GM23338 (cell line): ENCODE measurements around the gene MEGF11. TPM values are rescaled to one million over a fixed set of nuclear protein-coding genes. Genes with fewer than 3 reads are reported as not detected.

Experiments
- ATAC-seq: fragments of 200-7000 bp; cut with Tn5 transposase; 3 replicates; pipeline ENCODE4 v1.9.1; 2020
- DNase-seq: peaks from one replicate; pipeline ENCODE4 v3.0.0-alpha.2; 2015; ENCODE audit warnings: low spot score
- H2AFZ ChIP-seq: fragments of 200-600 bp; sonication (generic); 2 replicates; pipeline ENCODE4 v1.8.0; 2016; ENCODE audit warnings: antibody characterized with exemption, mild to moderate bottlenecking, moderate library complexity
- H3F3A ChIP-seq: fragments of 200-600 bp; sonication (generic); replicated peaks from 2 replicates; pipeline ENCODE4 v1.8.0; 2017; ENCODE audit warnings: antibody characterized with exemption, mixed run types, low read depth
- H3K27ac ChIP-seq: fragments of 200-600 bp; sonication (generic); 2 replicates; pipeline ENCODE4 v1.6.1; 2016; ENCODE audit warnings: low read depth
- H3K27me3 ChIP-seq: fragments of 200-600 bp; sonication (generic); 2 replicates; pipeline ENCODE4 v1.8.0; 2016; ENCODE audit warnings: mild to moderate bottlenecking, mixed run types, moderate library complexity; ENCODE audit not compliant: insufficient read depth
- H3K36me3 ChIP-seq: fragments of 200-600 bp; sonication (generic); 2 replicates; pipeline ENCODE4 v1.8.0; 2016; ENCODE audit warnings: mild to moderate bottlenecking; ENCODE audit not compliant: insufficient read depth
- H3K4me1 ChIP-seq: fragments of 200-600 bp; sonication (generic); 2 replicates; pipeline ENCODE4 v1.8.0; 2016; ENCODE audit warnings: mild to moderate bottlenecking, moderate library complexity; ENCODE audit not compliant: insufficient read depth
- H3K4me2 ChIP-seq: fragments of 200-600 bp; sonication (generic); 2 replicates; pipeline ENCODE4 v1.7.1; 2017; ENCODE audit warnings: mixed run types
- H3K4me3 ChIP-seq: fragments of 200-600 bp; sonication (generic); 2 replicates; pipeline ENCODE4 v1.6.1; 2016; ENCODE audit warnings: mixed run types
- H3K79me2 ChIP-seq: fragments of 200-600 bp; sonication (generic); replicated peaks from 2 replicates; pipeline ENCODE4 v1.8.0; 2017; ENCODE audit warnings: mild to moderate bottlenecking; ENCODE audit not compliant: insufficient read depth
- H3K9me2 ChIP-seq: fragments of 200-600 bp; sonication (generic); 2 replicates; pipeline ENCODE4 v1.8.0; 2017; ENCODE audit not compliant: insufficient read depth
- H4K20me1 ChIP-seq: fragments of 200-600 bp; sonication (generic); replicated peaks from 2 replicates; pipeline ENCODE4 v1.8.0; 2017; ENCODE audit warnings: mild to moderate bottlenecking; ENCODE audit not compliant: insufficient read depth
- H3K27ac Mint-ChIP-seq: 2 replicates; pipeline ENCODE4 v1.8.0; 2020; ENCODE audit warnings: inconsistent platforms, mild to moderate bottlenecking, moderate library complexity, mixed read lengths
- H3K27me3 Mint-ChIP-seq: 3 replicates; pipeline ENCODE4 v1.8.0; 2022; ENCODE audit warnings: low read depth, mild to moderate bottlenecking, moderate library complexity, mixed read lengths, inconsistent platforms; ENCODE audit not compliant: insufficient read depth, poor library complexity
- H3K36me3 Mint-ChIP-seq: 3 replicates; pipeline ENCODE4 v1.8.0; 2021; ENCODE audit warnings: low read depth, mild to moderate bottlenecking, inconsistent platforms, moderate library complexity, mixed read lengths
- H3K4me1 Mint-ChIP-seq: 3 replicates; pipeline ENCODE4 v1.8.0; 2020; ENCODE audit warnings: mild to moderate bottlenecking, inconsistent platforms, mixed read lengths
- H3K4me3 Mint-ChIP-seq: 3 replicates; pipeline ENCODE4 v1.8.0; 2021; ENCODE audit warnings: moderate library complexity, mild to moderate bottlenecking, inconsistent platforms, mixed read lengths
- H3K9me3 Mint-ChIP-seq: 3 replicates; pipeline ENCODE4 v1.8.0; 2020; ENCODE audit warnings: moderate library complexity, mild to moderate bottlenecking, inconsistent platforms, mixed read lengths
- CREB1 ChIP-seq: fragments of 250-450 bp; sonication (Bioruptor Pico); IDR thresholded peaks from 2 replicates; pipeline ENCODE4 v1.5.0; 2020; ENCODE audit warnings: low read depth, mild to moderate bottlenecking, moderate library complexity
- EZH2phosphoT487 ChIP-seq: fragments of 200-600 bp; sonication (generic); IDR thresholded peaks from one replicate; pipeline ENCODE4 v1.8.1; 2018; ENCODE audit warnings: antibody characterized with exemption; ENCODE audit not compliant: unreplicated experiment
- JUNB ChIP-seq: IDR thresholded peaks from one replicate; pipeline ENCODE4 v1.6.1; 2016; ENCODE audit warnings: antibody characterized with exemption; ENCODE audit not compliant: unreplicated experiment
- NANOG ChIP-seq: IDR thresholded peaks from 2 replicates; pipeline ENCODE4 v1.6.1; 2016; ENCODE audit warnings: antibody characterized with exemption, borderline replicate concordance
- STAT1 ChIP-seq: IDR thresholded peaks from one replicate; pipeline ENCODE4 v1.6.1; 2016; ENCODE audit warnings: antibody characterized with exemption; ENCODE audit not compliant: unreplicated experiment
- ZNF114 ChIP-seq: fragments of 250-450 bp; sonication (Bioruptor Pico); IDR thresholded peaks from 2 replicates; pipeline ENCODE4 v1.5.0; 2020; ENCODE audit warnings: mild to moderate bottlenecking, moderate library complexity
- polyA plus RNA-seq: library from polyadenylated mRNA; unstranded; fragments of >200 nt; fragmentation: Nextera tagmentation; extraction: Ambion mirVana; gene quantifications from 2 replicates; pipeline ENCODE4 v1.2.1, GENCODE V29; 2016
- total RNA-seq: library from RNA; depleted of rRNA; stranded (reverse); fragments of >200 nt; shearing (Covaris generic); gene quantifications from 2 replicates; pipeline ENCODE4 v1.2.3, GENCODE V29; 2014
- TF ChIP-seq, protein P1 (sequence below): IDR thresholded peaks from 2 replicates; pipeline ENCODE4 v1.6.1; 2016; ENCODE audit warnings: antibody characterized with exemption
- TF ChIP-seq, protein P2 (sequence below): fragments of 250-450 bp; sonication (Bioruptor Pico); IDR thresholded peaks from 2 replicates; pipeline ENCODE4 v1.5.0; 2020; ENCODE audit warnings: mild to moderate bottlenecking, moderate library complexity

Gene MEGF11
- total and polyA plus RNA-seq, 2 experiments from 2014 or later = 1.3 to 1.9 TPM

GRCh38 chr15:66099950-66100671, 153.4 kb downstream of the MEGF11 start (continued):
- TF ChIP-seq, protein P1, sequence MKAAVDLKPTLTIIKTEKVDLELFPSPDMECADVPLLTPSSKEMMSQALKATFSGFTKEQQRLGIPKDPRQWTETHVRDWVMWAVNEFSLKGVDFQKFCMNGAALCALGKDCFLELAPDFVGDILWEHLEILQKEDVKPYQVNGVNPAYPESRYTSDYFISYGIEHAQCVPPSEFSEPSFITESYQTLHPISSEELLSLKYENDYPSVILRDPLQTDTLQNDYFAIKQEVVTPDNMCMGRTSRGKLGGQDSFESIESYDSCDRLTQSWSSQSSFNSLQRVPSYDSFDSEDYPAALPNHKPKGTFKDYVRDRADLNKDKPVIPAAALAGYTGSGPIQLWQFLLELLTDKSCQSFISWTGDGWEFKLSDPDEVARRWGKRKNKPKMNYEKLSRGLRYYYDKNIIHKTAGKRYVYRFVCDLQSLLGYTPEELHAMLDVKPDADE = no peak
- TF ChIP-seq NANOG (no peak), STAT1 (no peak), ZNF114 (no peak)

GRCh38 chr15:66098022-66098363, 155.6 kb downstream of the MEGF11 start:
- H3K4me3 ChIP-seq = no peak overlapping the region
- peaks cover 16% of the 10 kb centered on the region for H3K4me1 Mint-ChIP-seq
- no peak for DNase-seq

More at GRCh38 chr15:66098022-66098363, 155.6 kb downstream of the MEGF11 start:
- Mint-ChIP-seq H3K4me3 (no peak overlapping the region), H3K9me3 (no peaks in the 10 kb centered on the region), H3K27me3 (peaks cover 13% of the 10 kb centered on the region), H3K27ac (no peak overlapping the region), H3K36me3 (no peaks in the 10 kb centered on the region)
- TF ChIP-seq CREB1 (no peak), JUNB (no peak), EZH2phosphoT487 (no peak), STAT1 (no peak)
- TF ChIP-seq, protein P2, sequence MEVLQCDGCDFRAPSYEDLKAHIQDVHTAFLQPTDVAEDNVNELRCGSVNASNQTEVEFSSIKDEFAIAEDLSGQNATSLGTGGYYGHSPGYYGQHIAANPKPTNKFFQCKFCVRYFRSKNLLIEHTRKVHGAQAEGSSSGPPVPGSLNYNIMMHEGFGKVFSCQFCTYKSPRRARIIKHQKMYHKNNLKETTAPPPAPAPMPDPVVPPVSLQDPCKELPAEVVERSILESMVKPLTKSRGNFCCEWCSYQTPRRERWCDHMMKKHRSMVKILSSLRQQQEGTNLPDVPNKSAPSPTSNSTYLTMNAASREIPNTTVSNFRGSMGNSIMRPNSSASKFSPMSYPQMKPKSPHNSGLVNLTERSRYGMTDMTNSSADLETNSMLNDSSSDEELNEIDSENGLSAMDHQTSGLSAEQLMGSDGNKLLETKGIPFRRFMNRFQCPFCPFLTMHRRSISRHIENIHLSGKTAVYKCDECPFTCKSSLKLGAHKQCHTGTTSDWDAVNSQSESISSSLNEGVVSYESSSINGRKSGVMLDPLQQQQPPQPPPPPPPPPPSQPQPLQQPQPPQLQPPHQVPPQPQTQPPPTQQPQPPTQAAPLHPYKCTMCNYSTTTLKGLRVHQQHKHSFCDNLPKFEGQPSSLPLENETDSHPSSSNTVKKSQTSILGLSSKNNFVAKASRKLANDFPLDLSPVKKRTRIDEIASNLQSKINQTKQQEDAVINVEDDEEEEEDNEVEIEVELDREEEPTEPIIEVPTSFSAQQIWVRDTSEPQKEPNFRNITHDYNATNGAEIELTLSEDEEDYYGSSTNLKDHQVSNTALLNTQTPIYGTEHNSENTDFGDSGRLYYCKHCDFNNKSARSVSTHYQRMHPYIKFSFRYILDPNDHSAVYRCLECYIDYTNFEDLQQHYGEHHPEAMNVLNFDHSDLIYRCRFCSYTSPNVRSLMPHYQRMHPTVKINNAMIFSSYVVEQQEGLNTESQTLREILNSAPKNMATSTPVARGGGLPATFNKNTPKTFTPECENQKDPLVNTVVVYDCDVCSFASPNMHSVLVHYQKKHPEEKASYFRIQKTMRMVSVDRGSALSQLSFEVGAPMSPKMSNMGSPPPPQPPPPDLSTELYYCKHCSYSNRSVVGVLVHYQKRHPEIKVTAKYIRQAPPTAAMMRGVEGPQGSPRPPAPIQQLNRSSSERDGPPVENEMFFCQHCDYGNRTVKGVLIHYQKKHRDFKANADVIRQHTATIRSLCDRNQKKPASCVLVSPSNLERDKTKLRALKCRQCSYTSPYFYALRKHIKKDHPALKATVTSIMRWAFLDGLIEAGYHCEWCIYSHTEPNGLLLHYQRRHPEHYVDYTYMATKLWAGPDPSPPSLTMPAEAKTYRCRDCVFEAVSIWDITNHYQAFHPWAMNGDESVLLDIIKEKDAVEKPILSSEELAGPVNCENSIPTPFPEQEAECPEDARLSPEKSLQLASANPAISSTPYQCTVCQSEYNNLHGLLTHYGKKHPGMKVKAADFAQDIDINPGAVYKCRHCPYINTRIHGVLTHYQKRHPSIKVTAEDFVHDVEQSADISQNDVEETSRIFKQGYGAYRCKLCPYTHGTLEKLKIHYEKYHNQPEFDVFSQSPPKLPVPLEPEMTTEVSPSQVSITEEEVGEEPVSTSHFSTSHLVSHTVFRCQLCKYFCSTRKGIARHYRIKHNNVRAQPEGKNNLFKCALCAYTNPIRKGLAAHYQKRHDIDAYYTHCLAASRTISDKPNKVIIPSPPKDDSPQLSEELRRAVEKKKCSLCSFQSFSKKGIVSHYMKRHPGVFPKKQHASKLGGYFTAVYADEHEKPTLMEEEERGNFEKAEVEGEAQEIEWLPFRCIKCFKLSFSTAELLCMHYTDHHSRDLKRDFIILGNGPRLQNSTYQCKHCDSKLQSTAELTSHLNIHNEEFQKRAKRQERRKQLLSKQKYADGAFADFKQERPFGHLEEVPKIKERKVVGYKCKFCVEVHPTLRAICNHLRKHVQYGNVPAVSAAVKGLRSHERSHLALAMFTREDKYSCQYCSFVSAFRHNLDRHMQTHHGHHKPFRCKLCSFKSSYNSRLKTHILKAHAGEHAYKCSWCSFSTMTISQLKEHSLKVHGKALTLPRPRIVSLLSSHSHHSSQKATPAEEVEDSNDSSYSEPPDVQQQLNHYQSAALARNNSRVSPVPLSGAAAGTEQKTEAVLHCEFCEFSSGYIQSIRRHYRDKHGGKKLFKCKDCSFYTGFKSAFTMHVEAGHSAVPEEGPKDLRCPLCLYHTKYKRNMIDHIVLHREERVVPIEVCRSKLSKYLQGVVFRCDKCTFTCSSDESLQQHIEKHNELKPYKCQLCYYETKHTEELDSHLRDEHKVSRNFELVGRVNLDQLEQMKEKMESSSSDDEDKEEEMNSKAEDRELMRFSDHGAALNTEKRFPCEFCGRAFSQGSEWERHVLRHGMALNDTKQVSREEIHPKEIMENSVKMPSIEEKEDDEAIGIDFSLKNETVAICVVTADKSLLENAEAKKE = no peak
- H3K4me1 ChIP-seq = peaks cover 6% of the 10 kb centered on the region
- no peaks in the 10 kb centered on the region for H3F3A ChIP-seq
- H3K27me3 ChIP-seq = no peaks in the 10 kb centered on the region
- no peak overlapping the region for H3K4me2 ChIP-seq
- H3K27ac ChIP-seq = no peak overlapping the region
- no peaks in the 10 kb centered on the region for H3K79me2 ChIP-seq
- H2AFZ ChIP-seq = no peak overlapping the region
- no peaks in the 10 kb centered on the region for H4K20me1 ChIP-seq
- no peaks in the 10 kb centered on the region for H3K36me3 ChIP-seq
- no peak for ATAC-seq
- H3K9me2 ChIP-seq = no peaks in the 10 kb centered on the region
